MM.1S (cell line): ENCODE results near the gene EFCAB6.

ENCODE experiments used
- DNase-seq: peaks from one replicate; pipeline ENCODE4 v3.0.0-alpha.2; 2015
- H2AFZ ChIP-seq: fragments of 300-600 bp; sonication (generic); 2 replicates; pipeline ENCODE4 v1.6.0; 2016; ENCODE audit warnings: antibody characterized with exemption, low read length
- H3F3A ChIP-seq: fragments of 300-600 bp; sonication (generic); 2 replicates; pipeline ENCODE4 v1.6.1; 2016; ENCODE audit warnings: mild to moderate bottlenecking, antibody characterized with exemption, low read length, moderate library complexity, mixed read lengths; ENCODE audit not compliant: insufficient read depth
- H3K27ac ChIP-seq: fragments of 300-600 bp; sonication (generic); 2 replicates; pipeline ENCODE4 v1.5.1; 2016; ENCODE audit warnings: mild to moderate bottlenecking, low read length
- H3K27me3 ChIP-seq: fragments of 300-600 bp; sonication (generic); replicated peaks from 2 replicates; pipeline ENCODE4 v1.6.0; 2016; ENCODE audit warnings: low read length; ENCODE audit not compliant: insufficient read depth
- H3K36me3 ChIP-seq: fragments of 300-600 bp; sonication (generic); replicated peaks from 2 replicates; pipeline ENCODE4 v1.6.1; 2016; ENCODE audit warnings: mild to moderate bottlenecking, low read length, mixed read lengths; ENCODE audit not compliant: insufficient read depth
- H3K4me1 ChIP-seq: fragments of 300-600 bp; sonication (generic); 2 replicates; pipeline ENCODE4 v1.6.1; 2016; ENCODE audit warnings: low read length, mixed read lengths
- H3K4me2 ChIP-seq: fragments of 300-600 bp; sonication (generic); 2 replicates; pipeline ENCODE4 v1.6.0; 2016; ENCODE audit warnings: low read depth, low read length
- H3K4me3 ChIP-seq: fragments of 300-600 bp; sonication (generic); 2 replicates; pipeline ENCODE4 v1.5.1; 2016; ENCODE audit warnings: low read length, mixed read lengths
- H3K79me2 ChIP-seq: fragments of 300-600 bp; sonication (generic); 2 replicates; pipeline ENCODE4 v1.6.1; 2016; ENCODE audit warnings: mixed run types, low read length, mixed read lengths
- H3K9ac ChIP-seq: fragments of 300-600 bp; sonication (generic); 2 replicates; pipeline ENCODE4 v1.6.1; 2016; ENCODE audit warnings: low read length, mixed read lengths
- H3K9me2 ChIP-seq: fragments of 300-600 bp; sonication (generic); replicated peaks from 2 replicates; pipeline ENCODE4 v1.6.1; 2016; ENCODE audit warnings: mild to moderate bottlenecking, low read length, mixed read lengths; ENCODE audit not compliant: insufficient read depth
- H3K9me3 ChIP-seq: fragments of 300-600 bp; sonication (generic); replicated peaks from 2 replicates; pipeline ENCODE4 v1.6.1; 2016; ENCODE audit warnings: mild to moderate bottlenecking, low read length, mixed read lengths; ENCODE audit not compliant: insufficient read depth
- H4K20me1 ChIP-seq: fragments of 300-600 bp; sonication (generic); 2 replicates; pipeline ENCODE4 v1.6.1; 2016; ENCODE audit warnings: mild to moderate bottlenecking, low read length, moderate library complexity, mixed read lengths; ENCODE audit not compliant: insufficient read depth
- CTCF ChIP-seq: fragments of 300-600 bp; sonication (generic); IDR thresholded peaks from 2 replicates; pipeline ENCODE4 v1.5.1; 2016; ENCODE audit warnings: antibody characterized with exemption, low read length, mixed read lengths
- EZH2 ChIP-seq: fragments of 300-600 bp; sonication (generic); optimal IDR thresholded peaks from 2 replicates; pipeline ENCODE3; 2017; ENCODE audit warnings: low read depth, mild to moderate bottlenecking, antibody characterized with exemption, low read length, mixed read lengths
- EZH2phosphoT487 ChIP-seq: fragments of 300-600 bp; sonication (generic); IDR thresholded peaks from 2 replicates; pipeline ENCODE4 v1.6.1; 2018; ENCODE audit warnings: antibody characterized with exemption, low read length

Gene EFCAB6

GRCh38 chr22:43742154-43742950 lies 69.8 kb downstream of the EFCAB6 start:
- no peak overlapping the region for H3K27ac ChIP-seq
- no peaks in the 10 kb centered on the region for H3K4me1 ChIP-seq
- no peaks in the 10 kb centered on the region for H3K27me3 ChIP-seq
- no peaks in the 10 kb centered on the region for H3K79me2 ChIP-seq
- H3K36me3 ChIP-seq: no peaks in the 10 kb centered on the region
- no peak overlapping the region for H2AFZ ChIP-seq
- DNase-seq: no peak
- H3F3A ChIP-seq: no peaks in the 10 kb centered on the region
- H4K20me1 ChIP-seq: no peaks in the 10 kb centered on the region
- no peaks in the 10 kb centered on the region for H3K9me3 ChIP-seq
- H3K9ac ChIP-seq: no peak overlapping the region
- no peak for TF ChIP-seq EZH2
- no peak for TF ChIP-seq CTCF
- no peak for TF ChIP-seq EZH2phosphoT487
- H3K4me3 ChIP-seq: no peak overlapping the region
- H3K9me2 ChIP-seq: no peaks in the 10 kb centered on the region
- no peak overlapping the region for H3K4me2 ChIP-seq

GRCh38 chr22:43740587-43741270 lies 71.4 kb downstream of the EFCAB6 start:
- TF ChIP-seq CTCF: no peak
- TF ChIP-seq EZH2phosphoT487: no peak
- TF ChIP-seq EZH2: no peak
- Histone ChIP-seq H3F3A (no peaks in the 10 kb centered on the region), H3K9ac (no peak overlapping the region), H3K9me2 (no peaks in the 10 kb centered on the region), H3K4me3 (no peak overlapping the region), H3K4me1 (no peaks in the 10 kb centered on the region), H3K27ac (no peak overlapping the region), H3K79me2 (no peaks in the 10 kb centered on the region), H4K20me1 (no peaks in the 10 kb centered on the region), H3K9me3 (no peaks in the 10 kb centered on the region), H2AFZ (no peak overlapping the region), H3K36me3 (no peaks in the 10 kb centered on the region), H3K27me3 (no peaks in the 10 kb centered on the region), H3K4me2 (no peak overlapping the region)
- no peak for DNase-seq

GRCh38 chr22:43739851-43740379 lies 72.2 kb downstream of the EFCAB6 start:
- H3F3A ChIP-seq: no peaks in the 10 kb centered on the region
- no peak overlapping the region for H3K4me3 ChIP-seq
- no peak overlapping the region for H3K4me2 ChIP-seq
- TF ChIP-seq CTCF (no peak), EZH2 (no peak), EZH2phosphoT487 (no peak)
- no peak overlapping the region for H2AFZ ChIP-seq
- H3K79me2 ChIP-seq: no peaks in the 10 kb centered on the region
- no peaks in the 10 kb centered on the region for H3K9me2 ChIP-seq
- H3K27me3 ChIP-seq: no peaks in the 10 kb centered on the region
- no peaks in the 10 kb centered on the region for H4K20me1 ChIP-seq
- no peak overlapping the region for H3K9ac ChIP-seq
- no peaks in the 10 kb centered on the region for H3K36me3 ChIP-seq
- H3K9me3 ChIP-seq: no peaks in the 10 kb centered on the region
- H3K27ac ChIP-seq: no peak overlapping the region
- DNase-seq: no peak
- H3K4me1 ChIP-seq: no peaks in the 10 kb centered on the region
